ENCODE results near the gene IL32. TPM values are rescaled to one million over a fixed set of nuclear protein-coding genes. Genes with fewer than 3 reads are reported as not detected.
A peak's percentile ranks its signal among the peaks of the same experiment; 100 is the strongest.

Gene IL32
- total RNA-seq, 1 donor from 2014 or later: 4.9 TPM

DNA sequence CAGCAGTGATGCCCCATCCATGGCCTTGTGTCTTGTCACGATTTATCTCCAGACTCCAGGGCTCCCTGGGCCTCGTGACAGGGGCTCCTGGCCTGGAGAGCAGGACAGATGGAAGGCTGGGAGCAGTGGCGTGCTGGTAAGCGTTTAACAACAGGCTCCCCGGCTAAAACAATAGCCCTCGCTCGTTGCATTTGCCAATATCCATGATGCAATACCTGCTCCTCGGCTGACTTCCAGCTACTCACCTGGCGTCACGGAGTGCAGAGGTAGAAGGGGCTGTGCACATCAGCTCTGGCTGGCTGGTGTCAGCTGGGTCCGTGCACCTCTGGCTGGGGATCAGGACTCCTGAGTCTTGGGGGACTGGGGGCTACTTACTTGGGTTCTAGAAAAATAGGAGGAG, 27.2 kb upstream of the IL32 start:
- DNase-seq (ENCODE audit: low spot score in 2 of 2, unreplicated experiment in 2 of 2): no peak
- H3K4me3 Mint-ChIP-seq: no peak overlapping the region
- TF ChIP-seq, protein P1, sequence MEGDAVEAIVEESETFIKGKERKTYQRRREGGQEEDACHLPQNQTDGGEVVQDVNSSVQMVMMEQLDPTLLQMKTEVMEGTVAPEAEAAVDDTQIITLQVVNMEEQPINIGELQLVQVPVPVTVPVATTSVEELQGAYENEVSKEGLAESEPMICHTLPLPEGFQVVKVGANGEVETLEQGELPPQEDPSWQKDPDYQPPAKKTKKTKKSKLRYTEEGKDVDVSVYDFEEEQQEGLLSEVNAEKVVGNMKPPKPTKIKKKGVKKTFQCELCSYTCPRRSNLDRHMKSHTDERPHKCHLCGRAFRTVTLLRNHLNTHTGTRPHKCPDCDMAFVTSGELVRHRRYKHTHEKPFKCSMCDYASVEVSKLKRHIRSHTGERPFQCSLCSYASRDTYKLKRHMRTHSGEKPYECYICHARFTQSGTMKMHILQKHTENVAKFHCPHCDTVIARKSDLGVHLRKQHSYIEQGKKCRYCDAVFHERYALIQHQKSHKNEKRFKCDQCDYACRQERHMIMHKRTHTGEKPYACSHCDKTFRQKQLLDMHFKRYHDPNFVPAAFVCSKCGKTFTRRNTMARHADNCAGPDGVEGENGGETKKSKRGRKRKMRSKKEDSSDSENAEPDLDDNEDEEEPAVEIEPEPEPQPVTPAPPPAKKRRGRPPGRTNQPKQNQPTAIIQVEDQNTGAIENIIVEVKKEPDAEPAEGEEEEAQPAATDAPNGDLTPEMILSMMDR (IDR thresholded peaks at IDR 0.05; ENCODE audit: unreplicated experiment): no peak
- no peak overlapping the region for H3K27ac Mint-ChIP-seq
- H3K9me3 Mint-ChIP-seq: no peaks in the 10 kb centered on the region
- H3K27me3 Mint-ChIP-seq (ENCODE audit: low read depth): peaks cover 84% of the 10 kb centered on the region
- H3K36me3 Mint-ChIP-seq: no peaks in the 10 kb centered on the region
- H3K4me1 Mint-ChIP-seq: peaks cover 4% of the 10 kb centered on the region

DNA sequence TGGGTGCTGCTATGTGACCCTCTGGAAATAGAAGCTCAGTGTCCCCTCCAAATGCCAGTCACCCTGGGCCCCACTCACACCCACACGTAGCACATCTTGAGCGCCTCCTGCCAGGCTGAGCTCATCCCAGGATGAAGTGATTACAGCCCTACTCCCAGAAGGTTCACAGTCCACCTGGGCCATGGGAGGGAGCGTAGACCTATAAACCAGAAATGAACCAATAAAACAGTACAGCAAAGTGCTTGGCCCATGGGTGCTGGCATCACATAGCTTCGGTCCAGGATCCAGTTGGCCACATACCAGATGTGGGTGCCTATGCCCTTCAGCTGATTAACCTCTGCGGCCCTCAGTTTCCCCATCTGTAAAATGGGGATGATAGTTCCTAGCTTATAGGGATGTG, 26.5 kb upstream of the IL32 start:
- H3K27me3 Mint-ChIP-seq (ENCODE audit: low read depth): peaks cover 84% of the 10 kb centered on the region
- TF ChIP-seq, protein P1 (IDR thresholded peaks at IDR 0.05; ENCODE audit: unreplicated experiment): no peak
- H3K4me3 Mint-ChIP-seq: no peak overlapping the region
- H3K9me3 Mint-ChIP-seq: no peaks in the 10 kb centered on the region
- peaks cover 4% of the 10 kb centered on the region for H3K4me1 Mint-ChIP-seq
- H3K27ac Mint-ChIP-seq: no peak overlapping the region
- DNase-seq (ENCODE audit: low spot score in 2 of 2, unreplicated experiment in 2 of 2): no peak
- no peaks in the 10 kb centered on the region for H3K36me3 Mint-ChIP-seq

DNA sequence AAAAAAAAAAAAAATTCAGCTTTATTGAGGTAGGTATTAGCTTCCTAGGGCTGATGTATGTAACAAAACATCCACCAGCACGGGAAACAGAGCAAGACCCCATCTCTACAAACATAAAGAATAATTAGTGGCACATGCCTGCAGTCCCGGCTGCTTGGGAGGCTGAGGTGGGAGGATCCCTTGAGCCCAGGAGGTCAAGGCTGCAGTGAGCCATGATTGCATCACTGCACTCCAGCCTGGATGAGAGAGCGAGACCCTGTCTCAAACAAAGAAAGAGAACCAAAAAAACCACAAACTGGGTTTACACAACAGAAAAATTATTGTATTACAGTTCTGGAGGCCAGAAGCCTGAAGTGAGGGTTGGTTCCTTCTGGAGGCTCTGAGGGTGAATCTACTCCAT, 23.1 kb upstream of the IL32 start:
- no peak for DNase-seq (ENCODE audit: low spot score in 2 of 2, unreplicated experiment in 2 of 2)
- peaks cover 7% of the 10 kb centered on the region for H3K4me1 Mint-ChIP-seq
- TF ChIP-seq, protein P1 (IDR thresholded peaks at IDR 0.05; ENCODE audit: unreplicated experiment): no peak
- H3K36me3 Mint-ChIP-seq: no peaks in the 10 kb centered on the region
- H3K9me3 Mint-ChIP-seq: no peaks in the 10 kb centered on the region
- H3K4me3 Mint-ChIP-seq: no peak overlapping the region
- no peak overlapping the region for H3K27ac Mint-ChIP-seq
- H3K27me3 Mint-ChIP-seq (ENCODE audit: low read depth): peaks cover 88% of the 10 kb centered on the region

DNA sequence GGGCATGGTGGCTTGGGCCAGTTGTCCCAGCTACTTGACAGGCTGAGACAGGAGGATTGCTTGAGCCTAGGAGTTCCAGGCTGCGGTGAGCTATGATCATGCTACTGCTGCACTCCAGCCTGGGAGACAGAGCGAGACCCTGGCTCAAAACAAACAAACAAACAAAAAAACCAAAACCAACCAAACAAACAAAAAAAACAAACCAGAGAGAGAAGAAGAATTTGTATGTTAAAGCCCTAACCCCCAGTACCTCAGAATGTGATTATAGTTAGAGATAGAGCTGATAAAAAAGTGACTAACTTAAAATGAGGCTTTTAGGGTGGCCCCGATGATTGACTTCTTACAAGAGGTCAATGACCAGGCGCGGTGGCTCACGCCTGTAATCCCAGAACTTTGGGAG, 20.7 kb upstream of the IL32 start:
- Mint-ChIP-seq H3K4me3 (peak overlapping the region; percentile 63), H3K4me1 (peaks cover 7% of the 10 kb centered on the region), H3K27me3 (ENCODE audit: low read depth) (peaks cover 89% of the 10 kb centered on the region), H3K36me3 (no peaks in the 10 kb centered on the region), H3K27ac (no peak overlapping the region), H3K9me3 (no peaks in the 10 kb centered on the region)
- no peak for DNase-seq (ENCODE audit: low spot score in 2 of 2, unreplicated experiment in 2 of 2)
- TF ChIP-seq, protein P1 (IDR thresholded peaks at IDR 0.05; ENCODE audit: unreplicated experiment): no peak

DNA sequence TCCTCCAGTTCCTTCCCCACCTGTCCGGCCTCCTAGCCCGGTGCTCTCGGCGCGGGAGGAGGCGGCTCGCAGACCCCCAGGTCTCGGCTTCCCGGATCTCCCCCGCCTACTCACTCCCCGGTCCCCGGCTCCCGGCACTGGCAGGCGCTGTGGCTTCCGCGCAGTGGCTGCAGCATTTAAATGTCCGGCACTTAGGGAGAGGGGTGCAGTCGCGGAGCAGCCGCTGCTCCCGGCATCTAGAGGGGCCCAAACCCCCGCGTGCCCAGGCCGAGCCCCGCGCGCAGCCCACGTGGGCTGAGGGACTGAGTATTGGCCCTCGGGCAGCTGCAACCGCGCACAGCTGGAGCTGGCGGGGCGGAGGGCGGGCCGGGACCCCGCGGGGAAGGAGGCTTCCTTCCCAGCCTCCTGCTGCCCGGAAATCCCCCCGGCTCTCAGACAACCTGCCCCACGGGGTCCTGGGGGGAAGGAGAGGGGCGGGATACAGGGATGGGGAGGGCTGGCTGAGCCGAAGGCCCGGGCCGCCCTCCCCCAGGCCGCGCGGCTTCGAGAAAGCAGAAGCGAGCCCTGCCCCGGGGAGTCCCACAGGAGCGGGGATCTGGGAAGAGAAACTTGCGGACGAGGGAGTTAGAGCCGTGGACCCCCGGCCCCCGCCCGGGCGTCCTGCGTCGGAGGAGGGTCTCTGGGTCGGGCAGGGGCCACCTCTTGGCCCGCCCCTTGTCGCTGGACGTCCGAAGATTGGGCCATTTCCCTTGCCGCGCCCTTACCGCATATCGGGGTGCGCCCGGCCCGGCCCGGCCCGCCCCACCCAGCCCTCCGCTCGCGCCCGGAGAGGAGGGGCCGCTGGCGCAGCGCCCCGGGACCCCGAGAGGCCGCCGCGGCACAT, 19.4 kb upstream of the IL32 start, which contains the start of gene MMP25:
Gene MMP25 (plus strand): TSS at position 804 of the 883 bp plus-strand sequence. CDS start 357 bp downstream, outside the sequence.
- Mint-ChIP-seq H3K27ac (no peak within 1 kb of the TSS), H3K27me3 (ENCODE audit: low read depth) (peaks cover 91% of the 10 kb centered on the region), H3K4me1 (peaks cover 7% of the 10 kb centered on the region), H3K4me3 (peak within 1 kb of the TSS; percentile 63), H3K36me3 (no peaks in the 10 kb centered on the region), H3K9me3 (no peaks in the 10 kb centered on the region)
- TF ChIP-seq, protein P1 (IDR thresholded peaks at IDR 0.05; ENCODE audit: unreplicated experiment): no peak
- DNase-seq (ENCODE audit: low spot score in 2 of 2, unreplicated experiment in 2 of 2): no peak

All from mesothelial cell of epicardium (in vitro differentiated cells).